HepG2 (cell line): ENCODE data around the gene ARFGEF2. TPM values are rescaled to one million over a fixed set of nuclear protein-coding genes. Genes with fewer than 3 reads are reported as not detected.

Source experiments
- ATAC-seq: fragments of 200-7000 bp; cut with Tn5 transposase; 3 replicates; pipeline ENCODE4 v1.9.1; 2020; ENCODE audit warnings: mild to moderate bottlenecking, moderate library complexity
- BruUV-seq: library from RNA; stranded (reverse); fragments of 400-500 nt; replicated peaks from 2 replicates; lab custom pipeline; 2021; lab: Mats Ljungman, UMichigan
- CTCF ChIA-PET: fragments of 300-600 bp; formaldehyde crosslinking; extraction: SDS; loops from one replicate; lab custom pipeline; 2021; ENCODE audit warnings: low total read pairs, inconsistent platforms, low intra/inter-chr PET ratio; lab: Yijun Ruan, JAX
- POLR2A ChIA-PET: fragments of 350-600 bp; sonication (Branson Sonifier 250); formaldehyde crosslinking; loops from one replicate; lab custom pipeline; 2020; ENCODE audit warnings: antibody characterized with exemption, inconsistent platforms; lab: Yijun Ruan, JAX
- DNase-seq: peaks from one replicate; pipeline ENCODE4 v3.0.0-alpha.2; 2015; ENCODE audit warnings: low spot score
- FAIRE-seq: peaks from 3 replicates; lab custom pipeline; 2011; peaks lifted over from hg19 to GRCh38; lab: Jason Lieb, UNC
- H2AFZ ChIP-seq: one replicate; pipeline ENCODE4 v1.6.1; 2011; ENCODE audit warnings: low read length, inconsistent platforms
- H3K27ac ChIP-seq: fragments of 300-600 bp; 3 replicates; pipeline ENCODE4 v1.8.0; 2011; ENCODE audit warnings: mixed run types, mild to moderate bottlenecking, mixed read lengths, low read length, inconsistent platforms; ENCODE audit not compliant: insufficient read depth; ENCODE audit errors: extremely low read length
- H3K27me3 ChIP-seq, 2 experiments: fragments of 200-600 bp in 1 of 2; 2 replicates in 1 of 2; 3 replicates in 1 of 2; pipeline versions ENCODE4 v1.6.0 to v1.8.0; 2011; ENCODE audit warnings: low read length in 2 of 2, mild to moderate bottlenecking in 2 of 2, moderate library complexity in 2 of 2, inconsistent platforms in 1 of 2; ENCODE audit not compliant: insufficient read depth in 2 of 2, control insufficient read depth in 1 of 2
- H3K36me3 ChIP-seq, 2 experiments: fragments of 200-600 bp in 1 of 2; replicated peaks in 1 of 2; 2 replicates in 1 of 2; 3 replicates in 1 of 2; pipeline versions ENCODE4 v1.5.1 to v1.8.0; 2011; ENCODE audit warnings: low read length in 2 of 2, inconsistent platforms in 1 of 2; ENCODE audit not compliant: insufficient read depth in 2 of 2, control insufficient read depth in 1 of 2
- H3K4me1 ChIP-seq: 2 replicates; pipeline ENCODE4 v1.5.1; 2012; ENCODE audit warnings: low read length, inconsistent platforms; ENCODE audit not compliant: insufficient read depth
- H3K4me2 ChIP-seq: 2 replicates; pipeline ENCODE4 v1.6.0; 2011; ENCODE audit warnings: low read depth, low read length, inconsistent platforms
- H3K4me3 ChIP-seq, 3 experiments: fragments of 200-600 bp in 1 of 3; sonication (generic), shearing (Covaris generic) in 1 of 3; replicated peaks in 1 of 3; 2 replicates each; pipeline ENCODE4 v1.5.1; 2011 to 2016; ENCODE audit warnings: low read length in 3 of 3, inconsistent platforms in 2 of 3, low read depth in 2 of 3, mild to moderate bottlenecking in 2 of 3, control low read depth in 1 of 3, mixed read lengths in 1 of 3; ENCODE audit not compliant: insufficient read depth in 1 of 3
- H3K79me2 ChIP-seq: one replicate; pipeline ENCODE4 v1.6.1; 2011; ENCODE audit warnings: low read length, inconsistent platforms; ENCODE audit not compliant: insufficient read depth
- H3K9ac ChIP-seq: 2 replicates; pipeline ENCODE4 v1.6.0; 2011; ENCODE audit warnings: mild to moderate bottlenecking, low read depth, low read length, inconsistent platforms; ENCODE audit not compliant: insufficient read depth
- H3K9me3 ChIP-seq: 2 replicates; pipeline ENCODE4 v1.5.1; 2012; ENCODE audit warnings: mild to moderate bottlenecking, low read length
- H4K20me1 ChIP-seq: 2 replicates; pipeline ENCODE4 v1.6.0; 2011; ENCODE audit warnings: inconsistent platforms, mild to moderate bottlenecking, low read length, moderate library complexity; ENCODE audit not compliant: insufficient read depth
- ZKSCAN8 ChIP-seq: IDR thresholded peaks from 2 replicates; pipeline ENCODE4 v1.6.1; 2016; ENCODE audit warnings: borderline replicate concordance, missing genetic modification reagents, missing compliant biosample characterization
- ZNF274 ChIP-seq: sonication (generic); formaldehyde crosslinking; IDR thresholded peaks from 2 replicates; pipeline ENCODE4 v1.5.1; 2020; ENCODE audit warnings: mild to moderate bottlenecking, missing genetic modification reagents
- ZNF7 ChIP-seq: IDR thresholded peaks from 2 replicates; pipeline ENCODE4 v1.6.1; 2016; ENCODE audit warnings: missing biosample characterization, missing genetic modification reagents
- WGBS: methylation state at CpG from one replicate; pipeline ENCODE4 v1.1.6; 2017; ENCODE audit warnings: low lambda C conversion rate; 5-methylcytosine and 5-hydroxymethylcytosine counted together
- in situ Hi-C: cut with HindIII; loops from 2 replicates; pipeline ENCODE4 v1.10.0; 2017; ENCODE audit warnings: low pct_unique_long_range_greater_than_20kb; ENCODE audit not compliant: extremely low pct_ligation_motif_present
- intact Hi-C: fragments of 100-400 bp; cut with micrococcal nuclease; formaldehyde crosslinking; loops from one replicate; pipeline ENCODE4 v1.10.0; 2022; ENCODE audit not compliant: unreplicated experiment
- polyA plus RNA-seq, 8 experiments: library from polyadenylated mRNA; depleted of rRNA in 3 of 8; stranded (reverse) in 7 of 8; unstranded in 1 of 8; fragments of >200 nt; fragmentation: Illumina TruSeq in 4 of 8; extraction: Trizol in 4 of 8; gene quantifications; 2 replicates each; pipeline versions ENCODE4 v1.2.1 to v1.2.3, GENCODE V29; 2011 to 2016; ENCODE audit warnings: low read depth in 4 of 8, missing spikeins in 1 of 8, mixed read lengths in 1 of 8; ENCODE audit not compliant: insufficient read depth in 1 of 8
- total RNA-seq, 5 experiments: library from RNA; depleted of rRNA; stranded (reverse); fragments of >200 nt; fragmentation: Illumina TruSeq; extraction: Trizol; gene quantifications; 2 replicates each; pipeline ENCODE4 v1.2.3, GENCODE V29; 2016; ENCODE audit warnings: low read depth in 1 of 5
- TF ChIP-seq, protein P1 (sequence below): sonication (generic); formaldehyde crosslinking; IDR thresholded peaks from 2 replicates; pipeline ENCODE4 v1.5.1; 2020; ENCODE audit warnings: missing genetic modification reagents, mild to moderate bottlenecking, borderline replicate concordance
- TF ChIP-seq, protein P2 (sequence below): sonication (generic); formaldehyde crosslinking; IDR thresholded peaks from 2 replicates; pipeline ENCODE4 v1.8.1; 2022; ENCODE audit warnings: low read depth, mild to moderate bottlenecking, missing genetic modification reagents

Gene ARFGEF2
- total and polyA plus RNA-seq, 2 of the 13 experiments (the other 11 are each of a cell fraction or from before 2014, with no cell fraction given): 44.0 to 60.8 TPM

DNA sequence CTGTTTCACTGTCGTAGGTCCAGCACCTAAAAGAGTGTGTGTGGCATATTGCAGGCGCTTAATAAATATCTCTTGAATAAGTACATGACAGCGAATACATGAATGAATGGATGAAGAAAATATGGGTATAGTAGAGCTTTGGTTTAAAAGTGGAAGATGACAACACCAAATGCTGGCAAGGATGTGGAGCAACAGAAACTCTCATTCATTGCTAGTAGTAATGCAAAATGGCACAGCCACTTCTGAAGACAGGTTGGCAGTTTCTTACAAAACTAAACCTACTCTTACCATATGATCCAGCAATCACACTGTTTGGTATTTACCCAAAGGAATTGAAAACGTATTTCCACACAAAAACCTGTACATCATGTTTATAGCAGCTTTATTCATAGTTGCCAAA lies 36.3 kb upstream of the ARFGEF2 start:
- WGBS: 35% methylated on average over 4 of the region's 4 CpGs
- CTCF ChIA-PET: no interaction called here

DNA sequence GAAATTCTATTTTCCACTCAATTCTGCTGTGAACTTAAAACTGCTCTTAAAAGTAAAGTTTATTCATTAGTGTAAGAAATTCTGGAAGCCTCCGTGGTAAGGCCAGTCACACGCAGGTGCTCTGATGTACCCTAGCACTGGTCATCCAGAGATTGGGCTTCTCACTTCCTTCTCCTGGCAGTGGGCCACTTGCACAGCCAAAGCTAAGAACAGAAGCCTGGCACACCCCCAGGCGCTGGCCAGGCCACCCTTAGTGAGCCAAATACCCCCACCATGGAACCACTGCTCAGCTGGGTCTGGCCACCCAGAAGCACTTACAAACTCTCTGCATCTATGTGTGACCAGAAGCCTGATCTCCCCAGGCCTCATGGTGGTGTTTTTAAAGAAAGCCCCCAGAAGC lies 35.3 kb upstream of the ARFGEF2 start:
- no peak for TF ChIP-seq ZKSCAN8 (CRISPR knock-in tag)
- TF ChIP-seq, protein P1, sequence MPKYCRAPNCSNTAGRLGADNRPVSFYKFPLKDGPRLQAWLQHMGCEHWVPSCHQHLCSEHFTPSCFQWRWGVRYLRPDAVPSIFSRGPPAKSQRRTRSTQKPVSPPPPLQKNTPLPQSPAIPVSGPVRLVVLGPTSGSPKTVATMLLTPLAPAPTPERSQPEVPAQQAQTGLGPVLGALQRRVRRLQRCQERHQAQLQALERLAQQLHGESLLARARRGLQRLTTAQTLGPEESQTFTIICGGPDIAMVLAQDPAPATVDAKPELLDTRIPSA (CRISPR knock-in tag): no peak
- TF ChIP-seq, protein P2, sequence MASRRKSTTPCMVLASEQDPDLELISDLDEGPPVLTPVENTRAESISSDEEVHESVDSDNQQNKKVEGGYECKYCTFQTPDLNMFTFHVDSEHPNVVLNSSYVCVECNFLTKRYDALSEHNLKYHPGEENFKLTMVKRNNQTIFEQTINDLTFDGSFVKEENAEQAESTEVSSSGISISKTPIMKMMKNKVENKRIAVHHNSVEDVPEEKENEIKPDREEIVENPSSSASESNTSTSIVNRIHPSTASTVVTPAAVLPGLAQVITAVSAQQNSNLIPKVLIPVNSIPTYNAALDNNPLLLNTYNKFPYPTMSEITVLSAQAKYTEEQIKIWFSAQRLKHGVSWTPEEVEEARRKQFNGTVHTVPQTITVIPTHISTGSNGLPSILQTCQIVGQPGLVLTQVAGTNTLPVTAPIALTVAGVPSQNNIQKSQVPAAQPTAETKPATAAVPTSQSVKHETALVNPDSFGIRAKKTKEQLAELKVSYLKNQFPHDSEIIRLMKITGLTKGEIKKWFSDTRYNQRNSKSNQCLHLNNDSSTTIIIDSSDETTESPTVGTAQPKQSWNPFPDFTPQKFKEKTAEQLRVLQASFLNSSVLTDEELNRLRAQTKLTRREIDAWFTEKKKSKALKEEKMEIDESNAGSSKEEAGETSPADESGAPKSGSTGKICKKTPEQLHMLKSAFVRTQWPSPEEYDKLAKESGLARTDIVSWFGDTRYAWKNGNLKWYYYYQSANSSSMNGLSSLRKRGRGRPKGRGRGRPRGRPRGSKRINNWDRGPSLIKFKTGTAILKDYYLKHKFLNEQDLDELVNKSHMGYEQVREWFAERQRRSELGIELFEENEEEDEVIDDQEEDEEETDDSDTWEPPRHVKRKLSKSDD (CRISPR knock-in tag): no peak
- TF ChIP-seq, all 625 proteins: peak for 0
- DNase-seq (no peak), ATAC-seq (no peak), FAIRE-seq (no peak)
- 11% methylated on average over 3 of the region's 3 CpGs for WGBS
- H3K27ac ChIP-seq: no peak overlapping the region
- no peaks in the 10 kb centered on the region for H3K36me3 ChIP-seq
- no peak overlapping the region for H3K9ac ChIP-seq
- H2AFZ ChIP-seq: no peak overlapping the region
- CTCF ChIA-PET: no interaction called here
- H3K4me3 ChIP-seq: no peak overlapping the region
- no peaks in the 10 kb centered on the region for H3K9me3 ChIP-seq
- POLR2A ChIA-PET: no interaction called here
- H3K4me2 ChIP-seq: no peak overlapping the region
- BruUV-seq: no TSS peak
- no peaks in the 10 kb centered on the region for H3K4me1 ChIP-seq
- H3K27me3 ChIP-seq: peaks cover 0 to 6% of the 10 kb centered on the region in 2 experiments; a peak in 1 of 5 replicates
- in situ Hi-C loops (no loop called here), intact Hi-C loops (no loop called here)
- H4K20me1 ChIP-seq: no peaks in the 10 kb centered on the region
- H3K79me2 ChIP-seq: no peaks in the 10 kb centered on the region

More for the DNA sequence above, 36.3 kb upstream of the ARFGEF2 start:
- Histone ChIP-seq H4K20me1 (no peaks in the 10 kb centered on the region), H3K9me3 (no peaks in the 10 kb centered on the region), H3K9ac (no peak overlapping the region), H2AFZ (no peak overlapping the region), H3K4me3 (no peak overlapping the region), H3K4me1 (no peaks in the 10 kb centered on the region), H3K27me3 (peaks cover 0 to 3% of the 10 kb centered on the region in 2 experiments; a peak in 1 of 5 replicates), H3K4me2 (no peak overlapping the region), H3K36me3 (no peaks in the 10 kb centered on the region), H3K27ac (no peak overlapping the region), H3K79me2 (no peaks in the 10 kb centered on the region)
- no TSS peak for BruUV-seq
- POLR2A ChIA-PET: no interaction called here
- DNase-seq: no peak
- FAIRE-seq: no peak
- TF ChIP-seq ZNF7 (CRISPR knock-in tag) (peak; percentile 77; the same call in 1 of the 2 replicates), ZNF274 (CRISPR knock-in tag) (no peak)
- intact Hi-C loops: no loop called here
- no peak for ATAC-seq
- in situ Hi-C loops: no loop called here
